HG02610 (cell line): ENCODE data around the gene TNN.

Experiments used
- ATAC-seq: cut with Tn5 transposase; IDR thresholded peaks from one replicate; pipeline ENCODE4 v1.9.1; 2021; ENCODE audit warnings: mild to moderate bottlenecking, moderate library complexity; ENCODE audit not compliant: unreplicated experiment

TNN gene

GRCh38 chr1:175062858-175063257 is 4.8 kb upstream of the TNN start:
- ATAC-seq: no peak

GRCh38 chr1:175070818-175071217 is 3.2 kb downstream of the TNN start:
- no peak for ATAC-seq

- ATAC-seq: no peak
Measured at GRCh38 chr1:175071276-175071943, 3.8 kb downstream of the TNN start.

GRCh38 chr1:175072099-175072951 is 4.7 kb downstream of the TNN start:
- peak; percentile 80 for ATAC-seq

GRCh38 chr1:175073061-175073460 is 5.4 kb downstream of the TNN start:
- no peak for ATAC-seq

- no peak for ATAC-seq
Measured at GRCh38 chr1:175073633-175074032, 6.0 kb downstream of the TNN start.

GRCh38 chr1:175075572-175076568 is 8.2 kb downstream of the TNN start:
- no peak for ATAC-seq

GRCh38 chr1:175077356-175078030 is 9.9 kb downstream of the TNN start:
- no peak for ATAC-seq

GRCh38 chr1:175078629-175079028 is 11.0 kb downstream of the TNN start:
- no peak for ATAC-seq

GRCh38 chr1:175079338-175079737 is 11.7 kb downstream of the TNN start:
- no peak for ATAC-seq

- ATAC-seq: no peak
Measured at GRCh38 chr1:175080030-175080429, 12.4 kb downstream of the TNN start.

GRCh38 chr1:175081983-175082382 is 14.3 kb downstream of the TNN start:
- ATAC-seq: no peak

GRCh38 chr1:175088525-175088951 is 20.9 kb downstream of the TNN start:
- ATAC-seq: no peak

GRCh38 chr1:175089136-175089718 is 21.6 kb downstream of the TNN start:
- no peak for ATAC-seq

- ATAC-seq: no peak
Measured at GRCh38 chr1:175090780-175091179, 23.1 kb downstream of the TNN start.

- ATAC-seq: no peak
Measured at GRCh38 chr1:175094626-175095025, 27.0 kb downstream of the TNN start.

GRCh38 chr1:175095069-175095468 is 27.4 kb downstream of the TNN start:
- no peak for ATAC-seq

GRCh38 chr1:175095978-175096607 is 28.5 kb downstream of the TNN start:
- no peak for ATAC-seq

- ATAC-seq: no peak
Measured at GRCh38 chr1:175097361-175097760, 29.7 kb downstream of the TNN start.

GRCh38 chr1:175099916-175100315 is 32.3 kb downstream of the TNN start:
- no peak for ATAC-seq
